HG02678 (cell line): ENCODE results near the gene MSL2.
"Not testable (repeated sequence)": the region's sequence is repeated elsewhere in the genome, so short reads cannot be mapped to it uniquely, and the experiment has no call there.

Source experiments
- ATAC-seq: cut with Tn5 transposase; IDR thresholded peaks from one replicate; pipeline ENCODE4 v1.9.1; 2021; ENCODE audit warnings: mild to moderate bottlenecking, moderate library complexity; ENCODE audit not compliant: unreplicated experiment

Gene MSL2

GRCh38 chr3:136193278-136194054 is 2.7 kb downstream of the MSL2 start:
- no peak for ATAC-seq

GRCh38 chr3:136192831-136193230 is 3.3 kb downstream of the MSL2 start:
- no peak for ATAC-seq

- ATAC-seq: not testable (repeated sequence)
Observed at GRCh38 chr3:136192195-136192594, 3.9 kb downstream of the MSL2 start.

DNA sequence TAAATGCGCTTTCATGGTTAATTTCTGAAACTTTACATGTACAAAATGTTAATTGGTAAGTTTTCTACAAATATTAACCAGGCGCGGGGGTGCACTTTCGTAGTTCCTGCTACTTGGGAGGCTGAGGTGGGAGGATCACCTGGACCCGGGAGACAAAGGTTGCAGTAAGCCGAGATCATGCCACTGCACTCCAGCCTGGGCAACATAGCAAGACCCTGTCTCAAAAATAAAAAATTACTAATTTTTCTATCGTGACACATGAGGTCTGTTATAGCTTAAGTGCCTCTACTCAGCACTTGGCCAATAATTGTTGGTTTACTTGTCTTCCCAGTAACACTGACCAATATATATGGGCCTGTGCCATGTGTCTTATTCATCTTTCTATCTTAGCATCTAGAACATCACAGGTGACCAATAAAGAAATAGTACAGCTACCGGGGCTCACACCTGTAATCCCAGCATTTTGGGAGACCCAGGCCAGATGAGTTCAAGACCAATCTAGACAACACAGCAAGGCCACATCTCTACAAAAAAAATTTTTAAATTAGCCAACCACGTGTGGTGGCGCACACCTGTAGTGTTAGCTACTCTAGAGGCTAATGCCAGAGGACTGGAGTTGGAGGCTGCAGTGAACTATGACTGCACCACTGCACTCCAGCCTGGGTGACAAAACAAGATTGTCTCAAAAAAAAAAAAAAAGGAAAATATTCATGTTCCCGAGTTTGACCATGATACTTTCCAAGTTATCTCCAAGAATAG is 6.1 kb downstream of the MSL2 start:
- no peak for ATAC-seq

DNA sequence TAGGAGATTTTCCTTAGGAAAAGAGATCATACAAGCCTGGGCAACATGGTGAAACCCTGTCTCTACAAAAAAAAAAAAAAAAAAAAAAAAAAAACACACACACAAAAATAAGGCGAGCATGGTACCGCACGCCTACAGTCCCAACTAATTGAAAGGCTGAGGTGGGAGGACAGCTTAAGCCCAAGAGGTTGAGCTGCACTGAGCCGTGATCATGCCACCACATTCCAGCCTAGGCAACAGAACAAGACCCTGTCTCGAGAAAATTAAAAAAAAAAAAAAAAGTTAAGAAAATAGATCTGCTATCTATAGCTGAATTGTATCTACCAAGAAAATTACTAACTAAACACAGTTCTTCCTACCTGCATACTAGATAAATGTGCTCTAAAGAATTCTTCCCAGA is 7.1 kb downstream of the MSL2 start:
- no peak for ATAC-seq

DNA sequence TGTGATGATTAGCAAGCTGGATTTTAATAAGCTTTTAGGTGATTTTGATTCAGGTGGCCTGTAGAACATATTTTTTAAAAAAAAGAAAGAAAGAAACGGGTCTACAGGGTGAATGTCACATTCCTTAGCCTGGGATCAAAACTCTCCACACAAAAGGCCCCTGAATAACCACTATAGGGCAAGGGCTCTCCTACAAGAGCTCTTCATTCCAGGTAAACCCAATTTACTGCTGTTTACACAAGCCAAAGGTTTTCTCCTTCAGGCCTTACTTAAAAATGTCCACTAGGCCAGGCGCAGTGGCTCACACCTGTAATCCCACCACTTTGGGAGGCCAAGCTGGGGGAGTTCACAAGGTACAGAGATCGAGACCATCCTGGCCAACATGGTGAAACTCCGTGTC is 8.3 kb downstream of the MSL2 start:
- no peak for ATAC-seq

DNA sequence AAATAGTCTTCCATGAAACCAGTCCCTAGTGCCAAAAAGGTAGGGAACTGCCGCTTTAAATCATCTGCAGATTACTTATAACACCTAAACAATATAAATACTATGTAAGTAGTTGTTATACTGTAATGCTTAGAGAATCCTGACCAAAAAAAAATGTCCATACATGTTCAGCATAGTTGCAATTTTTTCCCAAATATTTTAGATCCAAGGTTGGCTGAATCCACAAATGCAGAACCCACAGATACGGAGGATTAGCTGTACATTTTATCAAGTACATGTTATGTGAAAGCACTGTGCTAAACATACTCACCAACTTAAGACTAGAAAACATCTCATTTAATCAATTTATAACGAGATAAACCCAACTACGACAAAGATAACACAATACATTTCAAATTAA is 9.3 kb downstream of the MSL2 start:
- no peak for ATAC-seq

- no peak for ATAC-seq
Observed at GRCh38 chr3:136186344-136186743, 9.8 kb downstream of the MSL2 start.

- ATAC-seq: no peak
Observed at GRCh38 chr3:136184703-136185102, 11.4 kb downstream of the MSL2 start.

- no peak for ATAC-seq
Observed at GRCh38 chr3:136181741-136182140, 14.4 kb downstream of the MSL2 start.

GRCh38 chr3:136177876-136178275 is 18.3 kb downstream of the MSL2 start:
- ATAC-seq: no peak

- ATAC-seq: no peak
Observed at GRCh38 chr3:136173939-136174490, 22.1 kb downstream of the MSL2 start.

- ATAC-seq: no peak
Observed at GRCh38 chr3:136171097-136171542, 25.0 kb downstream of the MSL2 start.

- not testable (repeated sequence) for ATAC-seq
Observed at GRCh38 chr3:136168236-136168635, 27.9 kb downstream of the MSL2 start.

GRCh38 chr3:136166507-136166906 is 29.6 kb downstream of the MSL2 start:
- ATAC-seq: no peak

GRCh38 chr3:136163607-136164006 is 32.5 kb downstream of the MSL2 start:
- ATAC-seq: not testable (repeated sequence)

DNA sequence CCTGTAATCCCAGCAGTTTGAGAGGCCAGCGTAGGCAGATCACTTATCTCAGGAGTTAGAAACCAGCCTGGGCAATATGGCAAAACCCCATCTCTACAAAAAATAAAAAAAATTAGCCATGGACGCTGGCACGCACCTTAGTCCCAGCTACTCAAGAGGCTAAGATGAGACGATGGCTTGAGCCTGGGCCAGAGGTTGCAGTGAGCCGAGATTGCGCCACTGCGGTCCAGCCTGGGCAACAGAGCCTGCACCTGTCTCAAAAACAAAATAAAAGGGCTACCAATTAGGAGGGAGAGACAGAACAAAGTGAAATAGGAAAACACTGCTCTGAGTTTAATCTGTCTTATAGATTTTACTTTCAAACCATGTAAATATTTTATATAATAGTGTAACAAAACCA is 33.8 kb downstream of the MSL2 start:
- ATAC-seq: no peak

- ATAC-seq: no peak
Observed at GRCh38 chr3:136161516-136161915, 34.6 kb downstream of the MSL2 start.

DNA sequence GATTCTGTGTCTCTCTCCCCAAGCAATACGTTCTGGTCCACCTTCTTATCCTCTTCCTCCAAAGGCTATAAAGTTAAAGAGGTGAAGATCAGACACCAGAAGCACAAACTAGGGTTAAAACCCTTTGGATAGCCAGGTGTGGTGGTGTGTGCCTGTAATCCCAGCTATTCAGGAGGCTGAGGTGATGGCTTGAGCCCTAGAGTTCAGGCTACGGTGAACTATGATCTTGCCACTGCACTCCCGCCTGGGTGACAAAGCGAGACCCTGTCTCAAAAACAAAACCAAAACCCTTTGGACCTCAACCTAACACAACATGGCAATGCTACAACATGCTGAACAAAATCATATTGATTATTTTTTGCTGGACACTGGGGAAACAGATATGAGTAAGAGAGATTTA is 43.2 kb downstream of the MSL2 start:
- no peak for ATAC-seq

GRCh38 chr3:136152176-136152843 is 43.8 kb downstream of the MSL2 start:
- ATAC-seq: no peak

DNA sequence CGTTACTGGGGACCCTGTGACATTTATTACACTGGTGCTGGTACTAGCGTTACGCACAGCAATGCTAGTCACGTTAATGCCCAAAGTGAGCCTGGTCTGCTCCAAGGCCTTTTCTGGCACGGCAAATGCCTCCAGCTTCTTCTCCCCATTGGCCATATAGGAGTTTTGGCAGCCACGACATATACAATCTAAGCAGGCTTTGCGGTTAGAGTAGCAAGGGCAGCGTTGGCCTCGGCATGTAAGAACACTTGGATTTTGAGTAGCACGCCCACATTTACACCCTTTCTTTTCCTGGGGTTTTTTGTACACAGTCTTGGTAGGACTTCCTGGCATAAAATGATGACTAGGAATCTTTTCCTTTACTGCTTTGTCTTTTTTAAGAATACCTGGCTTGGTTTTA is 44.9 kb downstream of the MSL2 start:
- ATAC-seq: no peak
